Measurements from ENCODE around the gene TAS1R1.

DNA sequence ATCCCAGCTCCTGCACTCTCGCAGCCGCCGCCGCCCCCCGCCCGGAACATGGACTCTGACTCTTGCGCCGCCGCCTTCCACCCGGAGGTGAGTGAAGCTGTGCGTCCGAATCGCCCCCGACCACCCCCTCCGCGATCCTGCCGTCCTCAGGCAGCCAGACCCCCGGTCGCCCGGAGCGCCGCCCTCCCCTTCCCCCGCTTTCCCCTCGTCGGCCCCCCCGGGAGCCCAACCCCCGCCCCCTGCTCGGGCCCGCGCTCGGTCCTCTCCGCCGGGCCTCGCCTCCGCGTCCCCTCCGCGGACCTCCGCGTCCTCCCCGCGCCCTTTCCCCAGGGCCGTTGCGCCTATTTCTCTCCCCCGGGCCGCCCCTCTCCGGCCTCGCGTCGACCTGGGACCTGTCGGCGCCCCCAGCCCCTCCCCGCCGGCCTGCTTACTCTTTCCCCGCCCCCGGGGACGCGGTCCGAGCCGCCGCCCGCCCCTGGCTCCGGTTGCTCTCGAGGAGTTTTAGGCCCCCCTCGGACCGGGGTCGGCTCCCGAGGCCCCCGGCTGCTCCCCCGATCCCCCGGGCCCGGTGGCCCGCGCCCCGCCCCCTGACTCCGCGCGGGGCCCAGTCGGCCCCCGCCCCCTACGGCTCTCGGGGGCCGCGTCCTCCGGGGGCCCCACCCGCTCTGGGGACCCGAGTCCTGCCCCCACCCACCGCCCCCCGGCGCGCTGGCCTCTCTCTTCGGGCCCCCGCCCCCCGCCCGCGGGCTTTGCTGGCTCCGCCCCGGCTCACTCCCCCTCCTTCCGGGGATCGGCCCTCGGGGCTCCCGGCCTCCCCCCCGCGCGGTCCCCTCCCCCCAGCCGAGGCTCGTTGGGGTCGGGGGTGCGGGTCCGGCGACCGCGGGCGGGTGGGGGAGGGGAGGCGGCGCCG lies 59.2 kb downstream of the TAS1R1 start:
- TF ChIP-seq CTCF (IDR thresholded peaks at IDR 0.05) (no peak), POLR2A (IDR thresholded peaks at IDR 0.05) (no peak)

Data from right lobe of liver (tissue), 4 donors.